Anterior cingulate cortex (tissue), 58 donors: ENCODE results near the gene IER5.

Experiments
- DNase-seq, 58 donors: peaks; one replicate each; lab custom pipeline; 2025; lab: John Stamatoyannopoulos, UW

The IER5 gene

GRCh38 chr1:181094416-181095212 lies 6.1 kb downstream of the IER5 start:
- DNase-seq: no peak

DNA sequence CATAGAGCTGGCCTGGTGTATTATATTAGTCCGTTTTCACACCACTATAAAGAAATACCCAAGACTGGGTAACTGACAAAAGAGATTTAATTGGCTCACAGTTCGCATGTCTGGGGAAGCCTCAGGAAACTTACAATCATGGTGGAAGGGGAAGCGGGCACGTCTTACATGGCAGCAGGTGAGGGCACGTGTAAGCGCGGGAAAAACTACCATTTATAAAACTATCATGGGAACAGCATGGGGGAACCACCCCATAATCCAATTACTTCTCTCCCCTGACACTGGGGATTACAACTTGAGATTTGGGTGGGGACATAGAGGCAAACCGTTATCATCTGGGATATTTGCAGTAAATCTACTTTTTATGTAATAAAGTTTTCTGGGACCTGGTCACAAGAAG lies 6.8 kb downstream of the IER5 start:
- DNase-seq: no peak

GRCh38 chr1:181095763-181096184 lies 7.3 kb downstream of the IER5 start:
- no peak for DNase-seq

DNA sequence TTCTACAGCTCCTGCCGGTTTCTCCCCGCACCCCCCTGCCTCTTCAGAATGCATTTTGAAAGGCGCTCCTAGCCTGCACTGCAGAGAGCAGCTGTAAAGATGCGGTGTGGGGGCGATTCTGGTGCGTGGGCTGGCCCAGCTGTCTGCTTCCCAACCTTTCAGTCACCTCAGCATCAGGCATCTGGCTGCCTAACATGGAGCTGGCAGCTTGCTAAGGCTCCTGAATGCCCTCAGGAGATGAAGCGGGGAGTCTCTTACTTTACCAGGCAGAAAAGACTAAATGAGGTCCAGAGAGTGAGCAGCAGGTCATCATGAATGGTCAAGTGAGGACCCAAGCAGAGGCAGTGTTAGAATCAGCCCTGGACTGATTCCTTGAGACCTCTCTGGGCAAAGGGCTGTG lies 8.7 kb downstream of the IER5 start:
- DNase-seq: peak in 11 of 58 donors; percentile 3 to 50 (median 27)

DNA sequence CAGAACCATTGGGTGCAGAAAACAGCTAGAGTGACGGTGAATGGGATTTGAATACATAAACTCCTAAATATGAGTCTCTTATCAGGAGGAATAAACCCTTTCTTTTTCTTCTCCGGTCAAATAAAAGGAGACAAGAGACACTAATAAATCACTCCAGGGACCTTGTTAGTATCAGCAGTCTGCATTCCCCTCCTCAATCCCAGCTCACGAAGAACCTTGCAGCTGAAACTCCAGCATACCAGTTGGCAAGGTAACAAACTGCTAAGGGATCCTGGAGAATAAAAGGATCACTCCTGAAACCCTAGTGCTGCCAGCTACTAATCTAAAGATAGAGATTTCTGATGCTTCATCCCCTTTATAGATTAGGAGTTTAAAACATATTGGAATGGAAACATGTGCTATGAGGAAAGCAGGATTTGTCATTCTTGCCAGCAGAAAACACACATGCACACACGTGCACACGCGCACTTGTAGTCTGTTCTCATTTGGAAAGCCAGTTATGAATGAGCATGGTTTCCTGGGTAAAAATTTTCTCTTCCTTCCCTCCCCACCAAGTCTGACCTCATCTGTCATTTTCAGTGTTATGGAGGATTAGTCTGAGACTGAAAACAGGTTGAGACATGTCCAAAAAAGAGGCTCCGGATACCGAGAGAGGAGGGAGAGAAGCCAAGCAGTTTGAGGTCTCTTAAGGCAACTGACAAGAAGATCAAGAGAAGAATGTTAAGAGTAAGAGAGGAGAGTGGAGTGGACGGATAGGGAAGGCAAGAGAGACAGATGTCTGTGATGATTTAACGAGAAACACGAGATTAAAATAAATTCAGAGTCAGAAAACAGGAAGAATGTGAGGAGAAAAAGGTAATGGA lies 10.9 kb downstream of the IER5 start:
- no peak for DNase-seq

DNA sequence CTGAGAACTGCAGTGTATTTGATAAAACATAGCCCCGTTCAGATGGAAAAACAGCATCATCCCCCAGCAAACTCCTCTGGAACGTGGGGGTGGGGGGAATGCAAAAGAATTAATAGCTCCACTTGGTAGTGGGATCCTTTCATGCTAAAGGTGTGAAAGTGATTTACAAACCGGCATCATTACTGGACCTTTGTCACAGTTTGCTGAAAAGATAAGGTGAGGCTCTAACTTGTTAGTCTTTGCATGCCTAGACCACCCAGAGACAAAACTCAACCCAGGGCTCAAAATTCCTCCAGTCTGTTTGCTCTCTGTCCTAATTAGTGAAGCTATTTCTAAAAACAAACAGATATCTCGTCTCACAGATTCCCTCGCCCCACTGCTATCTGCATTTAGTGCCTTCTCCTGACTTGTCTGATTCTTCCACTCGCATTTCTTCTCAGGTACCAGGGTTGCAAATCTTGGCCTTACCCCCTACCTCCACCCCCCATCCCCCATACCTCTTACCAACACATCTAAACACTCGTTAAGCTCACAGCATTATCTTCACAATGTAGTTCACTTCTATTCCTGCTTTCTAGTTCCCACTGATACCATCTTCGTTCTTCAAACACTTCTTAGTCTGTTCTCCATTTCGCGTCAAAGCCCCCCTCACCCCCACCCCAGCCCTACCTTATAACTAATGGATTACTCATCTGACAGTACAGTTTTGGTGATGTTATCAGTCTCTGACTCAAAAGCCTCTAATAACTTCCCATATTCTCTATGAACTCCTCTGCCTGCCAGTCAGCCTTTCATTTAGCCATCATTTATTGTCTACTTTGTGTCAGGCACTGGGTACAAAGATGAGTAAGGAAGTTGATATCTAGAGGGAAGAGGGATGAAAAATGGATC lies 11.8 kb downstream of the IER5 start:
- no peak for DNase-seq

DNA sequence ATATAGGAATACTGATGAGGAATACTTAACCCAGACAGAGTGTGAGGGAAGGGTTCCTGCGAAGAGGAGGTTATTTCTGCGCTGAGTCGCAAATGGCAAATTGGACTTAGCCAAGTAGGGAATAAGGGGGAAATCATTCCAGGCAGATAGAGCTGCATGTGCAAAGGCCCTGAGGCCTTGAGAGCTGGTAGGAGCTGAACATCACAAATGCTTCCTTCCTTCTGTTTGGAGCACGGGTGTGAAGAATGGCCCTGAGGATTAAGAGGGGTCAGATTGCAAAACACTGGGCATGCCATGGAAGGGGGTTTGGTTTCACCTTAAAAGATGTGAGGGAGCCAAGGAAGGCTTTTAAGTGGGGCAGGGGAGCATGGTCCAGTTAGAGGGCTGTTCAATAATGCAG lies 12.4 kb downstream of the IER5 start:
- no peak for DNase-seq

- no peak for DNase-seq
Observed at GRCh38 chr1:181101581-181102226, 13.2 kb downstream of the IER5 start.

GRCh38 chr1:181102841-181103240 lies 14.3 kb downstream of the IER5 start:
- no peak for DNase-seq

DNA sequence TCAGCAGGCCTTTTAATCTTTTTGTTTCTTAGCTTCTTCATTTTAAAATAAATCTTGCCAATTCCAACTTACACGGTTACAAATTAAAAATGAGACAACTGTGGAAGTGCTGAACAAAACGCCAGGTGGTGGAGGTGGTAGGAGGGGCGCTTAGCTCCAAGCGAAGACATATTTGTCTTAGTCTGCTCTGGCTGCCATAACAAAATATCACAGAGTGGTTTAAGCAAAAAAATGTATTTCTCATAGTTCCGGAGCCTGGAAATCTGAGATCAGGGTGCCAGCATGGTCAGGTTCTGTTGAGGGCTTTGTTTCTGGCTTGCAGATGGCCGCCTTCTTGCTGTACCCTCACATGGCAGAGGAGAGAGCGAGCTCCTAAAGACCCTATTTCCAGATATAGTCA lies 14.9 kb downstream of the IER5 start:
- DNase-seq: peak in 6 of 58 donors; percentile 11 to 60 (median 20)

GRCh38 chr1:181104042-181104789 lies 15.7 kb downstream of the IER5 start:
- no peak for DNase-seq

- DNase-seq: peak in 10 of 58 donors; percentile 20 to 69 (median 56)
Observed at GRCh38 chr1:181104790-181105133, 16.3 kb downstream of the IER5 start.

DNA sequence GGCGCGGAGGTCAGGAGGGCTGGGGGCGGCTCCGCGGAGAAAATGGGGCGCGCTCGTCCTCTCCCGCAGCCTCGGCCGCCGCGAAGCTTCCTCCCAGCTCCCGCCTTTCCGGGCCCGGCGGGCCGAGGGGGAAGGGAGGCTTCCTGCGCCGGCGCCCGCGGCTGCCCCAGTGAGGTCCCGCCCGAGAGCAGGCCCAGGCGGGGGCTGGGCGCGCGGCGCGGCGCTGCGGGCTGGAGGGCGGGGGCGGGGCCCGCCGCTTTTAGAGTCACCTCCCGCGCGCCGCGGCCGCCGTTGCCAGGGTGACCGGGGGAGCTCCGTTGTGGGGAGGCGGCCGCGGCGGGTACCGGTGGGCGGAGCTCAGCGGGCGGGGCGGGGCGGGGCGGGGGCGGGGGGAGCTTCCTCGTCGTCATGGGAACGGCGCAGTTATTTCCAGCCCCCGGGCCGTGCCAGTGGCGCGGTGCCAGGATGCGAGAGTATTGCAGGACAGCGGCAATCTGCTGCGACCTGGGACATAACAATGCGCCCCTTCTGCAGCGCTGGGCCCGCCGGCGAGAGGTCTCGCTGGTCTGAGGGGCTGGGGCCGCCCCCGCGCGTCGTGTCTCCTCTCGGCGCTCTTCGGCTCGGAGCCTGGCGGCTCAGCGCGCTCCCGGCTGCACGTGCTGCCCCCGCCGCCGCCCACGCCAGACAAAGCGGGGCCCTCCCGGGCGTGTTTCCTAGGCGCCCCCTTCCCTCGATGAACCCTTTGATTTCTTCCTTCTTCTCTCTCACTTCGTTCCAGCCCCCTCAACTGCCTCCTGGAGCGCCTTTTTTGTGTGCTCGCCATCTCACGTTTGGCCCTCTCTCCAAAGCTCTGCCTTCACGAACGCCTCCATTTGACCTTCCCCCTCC lies 16.9 kb downstream of the IER5 start:
- DNase-seq: peak in 57 of 58 donors; percentile 35 to 96 (median 86)

DNA sequence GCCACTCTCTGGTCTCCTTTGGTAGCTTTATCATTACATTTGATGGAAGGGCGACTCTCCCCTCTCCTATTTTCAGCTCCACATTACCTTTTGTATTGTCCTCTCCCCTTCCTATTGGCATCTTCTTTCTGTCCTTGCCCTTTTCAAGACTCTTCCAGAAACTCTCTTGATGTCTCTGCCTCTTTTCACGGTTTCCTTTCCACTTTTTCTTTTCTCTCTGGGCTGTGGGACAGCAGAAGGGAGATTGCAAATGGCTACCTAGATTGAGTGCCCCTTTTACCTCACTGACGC lies 17.5 kb downstream of the IER5 start:
- no peak for DNase-seq

- no peak for DNase-seq
Observed at GRCh38 chr1:181106479-181106878, 18.0 kb downstream of the IER5 start.

DNA sequence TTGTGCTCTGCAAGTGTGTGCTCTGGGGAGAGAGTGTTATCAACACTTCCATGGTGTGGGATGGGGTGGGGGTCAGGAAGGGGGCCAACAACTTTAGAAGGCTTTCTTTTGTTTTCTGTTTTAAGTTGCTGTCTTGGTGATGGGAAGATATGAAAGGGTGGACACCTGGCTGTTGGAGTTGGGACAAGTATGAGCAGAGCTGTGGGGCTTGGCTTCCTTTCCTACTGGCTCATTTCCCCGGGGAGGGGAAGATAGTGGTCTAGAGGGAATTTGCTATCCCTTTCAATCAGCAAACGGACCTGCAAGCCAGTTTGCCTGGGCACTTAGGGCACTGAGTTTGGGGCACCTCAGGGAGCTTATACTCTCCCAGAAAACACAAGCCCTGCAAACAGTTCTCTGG lies 19.2 kb downstream of the IER5 start:
- no peak for DNase-seq

GRCh38 chr1:181108304-181108867 lies 19.9 kb downstream of the IER5 start:
- DNase-seq: no peak

DNA sequence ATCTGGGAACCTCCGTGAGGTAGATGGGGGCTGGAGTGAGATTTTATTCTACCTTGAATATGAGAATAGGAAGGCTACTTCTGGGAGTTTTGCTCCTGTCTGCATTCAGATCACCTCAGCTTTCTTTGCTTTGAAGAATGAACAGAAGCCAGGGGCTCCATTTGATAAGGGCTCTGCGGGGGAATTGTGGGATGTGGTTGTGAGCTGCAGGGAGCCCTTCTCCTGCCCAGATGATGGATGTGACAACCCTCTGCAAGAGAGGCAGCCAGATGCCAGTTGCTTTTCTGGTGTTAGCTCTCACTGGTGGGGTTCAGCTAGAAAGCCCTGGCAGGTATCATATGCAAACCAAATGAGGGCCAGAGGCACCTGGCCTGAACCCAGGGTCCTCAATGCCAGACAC lies 21.5 kb downstream of the IER5 start:
- DNase-seq: no peak
